ENCODE data around the gene ULK2. TPM values are rescaled to one million over a fixed set of nuclear protein-coding genes. Genes with fewer than 3 reads are reported as not detected.

ULK2 gene
- total RNA-seq, 1 experiment from 2014 or later, result 22.8 TPM

- POLR2A ChIA-PET, result no interaction called here
- intact Hi-C loops (cut with micrococcal nuclease; ENCODE audit: unreplicated experiment) (no loop called here), in situ Hi-C loops (cut with HindIII; ENCODE audit: low pct_unique_long_range_greater_than_20kb, low sequenced_read_pairs) (no loop called here)
- no peaks in the 10 kb centered on the region for H3K27me3 ChIP-seq (ENCODE audit: control insufficient read depth, insufficient read depth, low read length)
- TF ChIP-seq TCF7L2 (IDR thresholded peaks at IDR 0.05; ENCODE audit: low read depth, low read length), result no peak
- TF ChIP-seq CTCF (IDR thresholded peaks at IDR 0.05), result peak; percentile 67
- ATAC-seq (no peak), DNase-seq (ENCODE audit: low read depth, low spot score) (no peak)
- H3K4me1 ChIP-seq (ENCODE audit: control insufficient read depth, insufficient read depth, low read length), result no peaks in the 10 kb centered on the region
- no peak overlapping the region for H3K27ac ChIP-seq (ENCODE audit: low read length)
- H3K4me3 ChIP-seq (ENCODE audit: low read depth in 2 of 2, low read length in 2 of 2), result no peak overlapping the region
- H3K9me3 ChIP-seq (ENCODE audit: control insufficient read depth, insufficient read depth, low read depth, low read length), result no peaks in the 10 kb centered on the region
- no TSS peak for BruUV-seq (replicated peaks)
- peaks cover 2% of the 10 kb centered on the region; the same call in 1 of the 2 replicates for H3K36me3 ChIP-seq (ENCODE audit: control insufficient read depth, insufficient read depth, low read length)
- CTCF ChIA-PET, result interaction anchor here (1.2 kb wide), 1 partner anchor 46 kb away, joined by 5 read pairs; no protein-coding TSS in a partner anchor
These were observed 55.3 kb downstream of the ULK2 start for GRCh38 chr17:19812407-19812806.

GRCh38 chr17:19805006-19805405 lies 62.7 kb downstream of the ULK2 start:
- TF ChIP-seq REST (IDR thresholded peaks at IDR 0.05; ENCODE audit: insufficient read depth in 1 of 2, low read depth in 2 of 2, low read length in 1 of 2) (no peak), POLR2AphosphoS5 (IDR thresholded peaks at IDR 0.05; ENCODE audit: low read depth, low read length) (no peak), SIN3A (IDR thresholded peaks at IDR 0.05; ENCODE audit: borderline replicate concordance, insufficient read depth, low read depth, low read length) (no peak), CTCF (IDR thresholded peaks at IDR 0.05) (no peak), TCF7L2 (IDR thresholded peaks at IDR 0.05; ENCODE audit: low read depth, low read length) (no peak)
- intact Hi-C loops (cut with micrococcal nuclease; ENCODE audit: unreplicated experiment) (no loop called here), in situ Hi-C loops (cut with HindIII; ENCODE audit: low pct_unique_long_range_greater_than_20kb, low sequenced_read_pairs) (no loop called here)
- ChIA-PET CTCF (no interaction called here), POLR2A (no interaction called here)
- Histone ChIP-seq H3K4me3 (ENCODE audit: low read depth in 2 of 2, low read length in 2 of 2) (no peak overlapping the region), H3K9me3 (ENCODE audit: control insufficient read depth, insufficient read depth, low read depth, low read length) (no peaks in the 10 kb centered on the region), H3K27me3 (ENCODE audit: control insufficient read depth, insufficient read depth, low read length) (no peaks in the 10 kb centered on the region), H3K36me3 (ENCODE audit: control insufficient read depth, insufficient read depth, low read length) (no peaks in the 10 kb centered on the region; the same call in 1 of the 2 replicates), H3K27ac (ENCODE audit: low read length) (no peak overlapping the region), H3K4me1 (ENCODE audit: control insufficient read depth, insufficient read depth, low read length) (no peaks in the 10 kb centered on the region)
- no TSS peak for BruUV-seq (replicated peaks)
- no peak for DNase-seq (ENCODE audit: low read depth, low spot score)
- ATAC-seq, result no peak

Measured in Panc1 (cell line).